Keratinocyte (primary cell): ENCODE results near the gene PIK3C3. TPM values are rescaled to one million over a fixed set of nuclear protein-coding genes. Genes with fewer than 3 reads are reported as not detected.

Experiments
- DNase-seq: peaks from one replicate; pipeline ENCODE4 v3.0.0-alpha.2; 2011; ENCODE audit warnings: low read depth, missing footprints, low spot score
- FAIRE-seq: peaks from 2 replicates; lab custom pipeline; 2011; peaks lifted over from hg19 to GRCh38; lab: Jason Lieb, UNC
- H2AFZ ChIP-seq: 2 replicates; pipeline ENCODE4 v1.6.0; 2012; ENCODE audit warnings: low read length, control low read depth, inconsistent platforms; ENCODE audit not compliant: control insufficient read depth
- H3K27ac ChIP-seq: 2 replicates; pipeline ENCODE4 v1.5.1; 2011; ENCODE audit warnings: low read length; ENCODE audit not compliant: control insufficient read depth, insufficient read depth
- H3K27me3 ChIP-seq: 3 replicates; pipeline ENCODE4 v1.6.0; 2011; ENCODE audit warnings: low read length; ENCODE audit not compliant: control insufficient read depth, insufficient read depth; ENCODE audit errors: extremely low read depth
- H3K36me3 ChIP-seq, 2 experiments: 2 replicates in 1 of 2; 3 replicates in 1 of 2; pipeline ENCODE4 v1.5.1; 2011; ENCODE audit warnings: low read length in 2 of 2, mild to moderate bottlenecking in 1 of 2; ENCODE audit not compliant: control insufficient read depth in 2 of 2, insufficient read depth in 2 of 2; ENCODE audit errors: extremely low read depth in 1 of 2
- H3K4me1 ChIP-seq: 3 replicates; pipeline ENCODE4 v1.5.1; 2011; ENCODE audit warnings: low read length; ENCODE audit not compliant: control insufficient read depth, insufficient read depth; ENCODE audit errors: extremely low read depth
- H3K4me2 ChIP-seq: 3 replicates; pipeline ENCODE4 v1.6.0; 2011; ENCODE audit warnings: low read depth, low read length; ENCODE audit not compliant: control insufficient read depth, insufficient read depth; ENCODE audit errors: extremely low read depth
- H3K4me3 ChIP-seq, 3 experiments: fragments of 200-600 bp in 1 of 3; sonication (generic) in 1 of 3; 2 replicates in 2 of 3; 3 replicates in 1 of 3; pipeline ENCODE4 v1.5.1; 2011 to 2016; ENCODE audit warnings: low read length in 3 of 3, mild to moderate bottlenecking in 3 of 3, control low read depth in 2 of 3, inconsistent platforms in 1 of 3, low read depth in 1 of 3, mixed read lengths in 1 of 3, mixed run types in 1 of 3, moderate library complexity in 1 of 3; ENCODE audit not compliant: control insufficient read depth in 2 of 3, insufficient read depth in 2 of 3; ENCODE audit errors: extremely low read depth in 1 of 3
- H3K79me2 ChIP-seq: 2 replicates; pipeline ENCODE4 v1.6.0; 2012; ENCODE audit warnings: low read length; ENCODE audit not compliant: control insufficient read depth, insufficient read depth
- H3K9ac ChIP-seq: 3 replicates; pipeline ENCODE4 v1.6.0; 2011; ENCODE audit warnings: low read length; ENCODE audit not compliant: control insufficient read depth, insufficient read depth; ENCODE audit errors: extremely low read depth
- H3K9me1 ChIP-seq: 3 replicates; pipeline ENCODE4 v1.6.0; 2011; ENCODE audit warnings: low read length; ENCODE audit not compliant: control insufficient read depth, insufficient read depth; ENCODE audit errors: extremely low read depth
- H3K9me3 ChIP-seq: 2 replicates; pipeline ENCODE4 v1.5.1; 2012; ENCODE audit warnings: low read depth, low read length; ENCODE audit not compliant: control insufficient read depth
- H4K20me1 ChIP-seq: 3 replicates; pipeline ENCODE4 v1.6.0; 2011; ENCODE audit warnings: low read length; ENCODE audit not compliant: control insufficient read depth, insufficient read depth; ENCODE audit errors: extremely low read depth
- CTCF ChIP-seq, 3 experiments: IDR thresholded peaks in 1 of 3; conservative IDR thresholded peaks in 1 of 3; optimal IDR thresholded peaks in 1 of 3; 2 replicates in 2 of 3; 3 replicates in 1 of 3; pipeline versions ENCODE3 to v1.5.1; 2011; ENCODE audit warnings: low read length in 3 of 3, mild to moderate bottlenecking in 3 of 3, moderate library complexity in 2 of 3, control low read depth in 1 of 3, inconsistent platforms in 1 of 3; ENCODE audit not compliant: insufficient read depth in 2 of 3; ENCODE audit errors: extremely low read depth in 1 of 3
- EZH2 ChIP-seq: IDR thresholded peaks from one replicate; pipeline ENCODE4 v1.6.1; 2012; ENCODE audit warnings: inconsistent platforms, mild to moderate bottlenecking, low read length, moderate library complexity
- dilution Hi-C: fragments of 300-500 bp; cut with MboI; formaldehyde crosslinking; loops from one replicate; pipeline ENCODE4 v1.7.0; 2020; ENCODE audit warnings: low sequenced_read_pairs; ENCODE audit not compliant: extremely low pct_ligation_motif_present
- polyA plus RNA-seq, 5 experiments: library from polyadenylated mRNA; depleted of rRNA in 3 of 5; stranded (reverse) in 3 of 5; stranded (forward) in 1 of 5; unstranded in 1 of 5; fragments of >200 nt; gene quantifications; 1 replicate in 1 of 5; 2 replicates in 3 of 5; 3 replicates in 1 of 5; pipeline versions ENCODE4 v1.2.1 to v1.2.3, GENCODE V29; 2011 to 2012; ENCODE audit warnings: missing spikeins in 2 of 5, low read depth in 1 of 5, low replicate concordance in 1 of 5

The PIK3C3 gene
- polyA plus RNA-seq, 1 donor (not counting 4 experiments of a cell fraction or from before 2014, with no cell fraction given) = 65.0 TPM

GRCh38 chr18:42105394-42105793 is 150.4 kb downstream of the PIK3C3 start:
- Histone ChIP-seq H2AFZ (no peak overlapping the region), H4K20me1 (no peaks in the 10 kb centered on the region), H3K27ac (no peak overlapping the region), H3K4me3 (no peak overlapping the region), H3K4me2 (no peak overlapping the region), H3K79me2 (no peaks in the 10 kb centered on the region), H3K36me3 (no peaks in the 10 kb centered on the region), H3K27me3 (no peaks in the 10 kb centered on the region), H3K9me3 (no peaks in the 10 kb centered on the region), H3K4me1 (no peaks in the 10 kb centered on the region), H3K9me1 (no peaks in the 10 kb centered on the region), H3K9ac (no peak overlapping the region)
- no peak for FAIRE-seq
- no peak for DNase-seq
- dilution Hi-C loops = no loop called here
- no peak for TF ChIP-seq CTCF (optimal IDR thresholded peaks at IDR 0.05 in 1 of 3, IDR thresholded peaks at IDR 0.05 in 1 of 3, conservative IDR thresholded peaks at IDR 0.05 in 1 of 3; ENCODE audit: extremely low read depth in 1 of 3, insufficient read depth in 2 of 3, low read length in 3 of 3)
- TF ChIP-seq EZH2 = no peak

GRCh38 chr18:42106784-42107183 is 151.8 kb downstream of the PIK3C3 start:
- FAIRE-seq = no peak
- no peaks in the 10 kb centered on the region for H3K9me3 ChIP-seq

More at GRCh38 chr18:42106784-42107183, 151.8 kb downstream of the PIK3C3 start:
- Histone ChIP-seq H3K27me3 (no peaks in the 10 kb centered on the region), H3K9me1 (no peaks in the 10 kb centered on the region), H3K4me2 (no peak overlapping the region), H3K4me3 (no peak overlapping the region), H4K20me1 (no peaks in the 10 kb centered on the region), H3K9ac (no peak overlapping the region), H2AFZ (no peak overlapping the region), H3K4me1 (no peaks in the 10 kb centered on the region), H3K27ac (no peak overlapping the region), H3K36me3 (no peaks in the 10 kb centered on the region), H3K79me2 (no peaks in the 10 kb centered on the region)
- no peak for DNase-seq
- dilution Hi-C loops = no loop called here
- no peak for TF ChIP-seq CTCF (optimal IDR thresholded peaks at IDR 0.05 in 1 of 3, IDR thresholded peaks at IDR 0.05 in 1 of 3, conservative IDR thresholded peaks at IDR 0.05 in 1 of 3; ENCODE audit: extremely low read depth in 1 of 3, insufficient read depth in 2 of 3, low read length in 3 of 3)
- no peak for TF ChIP-seq EZH2
